IPS DF 6.9 (cell line): Measurements from ENCODE around the gene PRSS21.

Experiments used
- DNase-seq: peaks from one replicate; pipeline ENCODE4 v3.0.0-alpha.2; 2013; ENCODE audit warnings: low read depth, low spot score
- H3K27ac ChIP-seq: one replicate; pipeline ENCODE4 v1.5.1; 2013; ENCODE audit warnings: low read length, control low read depth
- H3K27me3 ChIP-seq: 2 replicates; pipeline ENCODE4 v1.6.1; 2013; ENCODE audit warnings: mild to moderate bottlenecking, low read length; ENCODE audit not compliant: control insufficient read depth, insufficient read depth
- H3K36me3 ChIP-seq: 2 replicates; pipeline ENCODE4 v1.6.1; 2013; ENCODE audit warnings: low read length; ENCODE audit not compliant: control insufficient read depth, insufficient read depth
- H3K4me1 ChIP-seq: 2 replicates; pipeline ENCODE4 v1.6.1; 2013; ENCODE audit warnings: low read length; ENCODE audit not compliant: control insufficient read depth, insufficient read depth
- H3K4me3 ChIP-seq: 2 replicates; pipeline ENCODE4 v1.5.1; 2013; ENCODE audit warnings: mild to moderate bottlenecking, low read length
- H3K9me3 ChIP-seq: 2 replicates; pipeline ENCODE4 v1.6.1; 2013; ENCODE audit warnings: low read length, inconsistent platforms; ENCODE audit not compliant: control insufficient read depth, insufficient read depth
- WGBS: extraction: QIAGEN DNeasy Blood & Tissue Kit; methylation state at CpG from one replicate; pipeline ENCODE4 v1.1.7; 2013; ENCODE audit warnings: mixed read lengths, missing lambda C conversion rate; ENCODE audit not compliant: insufficient read length, insufficient coverage; 5-methylcytosine and 5-hydroxymethylcytosine counted together

PRSS21 gene

DNA sequence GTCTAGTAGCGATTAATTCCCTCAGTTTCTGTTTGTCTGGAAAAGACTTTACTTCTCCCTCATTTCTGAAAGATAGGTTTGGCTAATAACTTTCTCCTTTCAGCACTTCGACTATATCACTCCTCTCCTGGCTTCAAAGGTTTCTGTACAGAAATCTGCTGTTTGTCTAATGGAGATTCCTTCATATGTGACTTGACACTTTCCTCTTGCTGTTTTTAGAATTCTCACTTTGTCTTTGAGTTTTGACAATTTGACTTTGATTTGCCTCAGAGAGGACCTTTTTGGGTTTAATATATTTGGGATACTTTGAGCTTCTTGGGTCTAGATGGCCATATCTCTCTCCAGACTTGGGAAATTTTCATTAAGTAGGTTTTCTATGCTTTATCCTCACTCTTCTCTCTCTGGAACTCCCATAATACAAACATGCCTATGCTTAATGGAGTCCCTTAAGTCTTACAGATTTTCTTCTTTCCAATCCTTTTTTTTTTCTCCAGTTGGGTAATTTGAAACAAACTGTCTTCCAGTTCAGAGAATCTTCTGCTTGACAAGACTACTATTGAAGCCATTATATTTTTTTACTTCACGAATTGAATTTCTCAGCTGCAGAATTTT is 7.8 kb upstream of the PRSS21 start:
- Histone ChIP-seq H3K4me1 (0 out of 2 replicates have a peak, but pooled peaks cover 2% of the 10 kb centered on the region), H3K36me3 (no peaks in the 10 kb centered on the region), H3K27ac (no peak overlapping the region), H3K9me3 (no peaks in the 10 kb centered on the region), H3K27me3 (no peaks in the 10 kb centered on the region), H3K4me3 (no peak overlapping the region)
- no peak for DNase-seq
- WGBS = no CpG with 5 or more reads among the region's 3 CpGs

GRCh38 chr16:2810651-2811050 is 6.4 kb upstream of the PRSS21 start:
- Histone ChIP-seq H3K36me3 (no peaks in the 10 kb centered on the region), H3K4me1 (0 out of 2 replicates have a peak, but pooled peaks cover 2% of the 10 kb centered on the region), H3K27ac (no peak overlapping the region), H3K27me3 (no peaks in the 10 kb centered on the region), H3K9me3 (no peaks in the 10 kb centered on the region), H3K4me3 (no peak overlapping the region)
- DNase-seq = no peak
- WGBS = no CpG with 5 or more reads among the region's 6 CpGs

DNA sequence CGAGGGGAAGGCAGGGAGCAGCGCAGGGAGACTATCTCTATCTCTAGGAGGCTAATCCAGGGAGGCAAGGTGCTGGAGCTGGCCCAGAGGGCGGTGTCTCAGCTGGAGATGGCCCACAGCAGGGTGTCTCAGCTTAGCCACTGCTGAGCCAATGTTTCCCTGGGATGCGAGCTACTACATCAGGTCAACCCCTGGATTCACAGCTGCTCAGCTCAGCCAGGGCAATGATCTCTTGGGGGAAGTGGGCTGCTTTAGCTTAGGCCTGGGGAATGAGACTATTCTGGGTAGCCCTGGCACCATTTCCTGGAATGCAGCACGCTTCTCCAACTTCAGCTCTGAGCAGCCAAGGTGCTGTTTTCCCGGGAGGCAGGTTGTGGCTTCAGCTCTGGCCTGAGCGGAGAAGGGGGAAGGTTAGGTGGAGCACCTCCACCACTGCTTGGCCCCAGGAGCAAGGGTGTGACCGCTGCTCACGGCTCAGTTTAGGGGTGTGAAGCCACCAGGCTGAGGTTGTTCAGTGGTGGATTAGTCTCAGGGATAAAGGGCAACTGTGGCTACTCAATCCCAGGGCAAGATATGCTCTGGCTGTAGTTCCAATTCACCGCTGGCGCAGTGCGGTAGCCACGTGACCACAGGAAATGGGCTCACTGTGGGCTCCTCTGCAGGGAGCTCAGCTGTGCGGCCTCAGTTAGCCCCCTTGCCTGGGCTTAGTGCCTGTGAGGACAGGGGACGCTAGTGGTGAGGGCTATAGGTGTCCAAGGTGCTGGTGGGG is 5.2 kb upstream of the PRSS21 start:
- H3K27ac ChIP-seq = no peak overlapping the region
- H3K4me3 ChIP-seq = no peak overlapping the region
- no peaks in the 10 kb centered on the region for H3K27me3 ChIP-seq
- no peak for DNase-seq
- no CpG with 5 or more reads among the region's 15 CpGs for WGBS
- H3K9me3 ChIP-seq = no peaks in the 10 kb centered on the region
- 0 out of 2 replicates have a peak, but pooled peaks cover 2% of the 10 kb centered on the region for H3K4me1 ChIP-seq
- no peaks in the 10 kb centered on the region for H3K36me3 ChIP-seq

GRCh38 chr16:2813771-2814221 is 3.2 kb upstream of the PRSS21 start:
- DNase-seq = no peak
- no peaks in the 10 kb centered on the region for H3K27me3 ChIP-seq
- no peaks in the 10 kb centered on the region for H3K36me3 ChIP-seq
- H3K27ac ChIP-seq = no peak overlapping the region
- no CpG with 5 or more reads among the region's 7 CpGs for WGBS
- H3K4me1 ChIP-seq = 0 out of 2 replicates have a peak, but pooled peaks cover 2% of the 10 kb centered on the region
- H3K4me3 ChIP-seq = no peak overlapping the region
- H3K9me3 ChIP-seq = no peaks in the 10 kb centered on the region

- Histone ChIP-seq H3K4me1 (0 out of 2 replicates have a peak, but pooled peaks cover 2% of the 10 kb centered on the region), H3K36me3 (no peaks in the 10 kb centered on the region), H3K27me3 (no peaks in the 10 kb centered on the region), H3K27ac (no peak overlapping the region), H3K9me3 (no peaks in the 10 kb centered on the region), H3K4me3 (no peak overlapping the region)
- no CpG with 5 or more reads among the region's 20 CpGs for WGBS
- no peak for DNase-seq
These were observed 2.3 kb upstream of the PRSS21 start for GRCh38 chr16:2814551-2815298.

DNA sequence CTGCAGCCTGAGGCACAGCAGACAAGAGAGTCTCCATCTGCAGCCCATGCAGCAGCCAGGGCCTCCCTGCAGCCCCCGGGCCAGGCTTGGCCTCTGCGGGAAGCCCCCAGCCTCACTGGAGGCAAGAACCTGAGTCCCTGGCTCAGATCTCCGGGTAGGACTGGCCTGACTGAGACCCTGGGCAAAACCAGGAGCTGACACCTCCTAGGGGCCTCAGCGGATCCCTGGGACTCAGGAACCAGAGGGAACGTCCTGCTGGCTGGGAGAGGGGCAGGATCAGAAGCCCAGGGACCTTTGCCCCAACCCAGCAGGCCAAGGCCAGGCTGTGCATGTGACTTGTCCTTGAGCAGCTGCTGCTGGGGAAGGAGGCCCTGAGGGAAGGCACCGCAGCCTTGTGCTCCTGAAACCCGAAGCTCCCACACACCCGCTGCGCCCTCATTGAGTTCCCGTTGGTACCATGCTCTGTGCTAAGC is 1.7 kb upstream of the PRSS21 start:
- DNase-seq = no peak
- H3K27me3 ChIP-seq = no peaks in the 10 kb centered on the region
- no peak overlapping the region for H3K27ac ChIP-seq
- H3K36me3 ChIP-seq = no peaks in the 10 kb centered on the region
- no peaks in the 10 kb centered on the region for H3K9me3 ChIP-seq
- H3K4me1 ChIP-seq = 0 out of 2 replicates have a peak, but pooled peaks cover 2% of the 10 kb centered on the region
- no CpG with 5 or more reads among the region's 10 CpGs for WGBS
- no peak overlapping the region for H3K4me3 ChIP-seq

DNA sequence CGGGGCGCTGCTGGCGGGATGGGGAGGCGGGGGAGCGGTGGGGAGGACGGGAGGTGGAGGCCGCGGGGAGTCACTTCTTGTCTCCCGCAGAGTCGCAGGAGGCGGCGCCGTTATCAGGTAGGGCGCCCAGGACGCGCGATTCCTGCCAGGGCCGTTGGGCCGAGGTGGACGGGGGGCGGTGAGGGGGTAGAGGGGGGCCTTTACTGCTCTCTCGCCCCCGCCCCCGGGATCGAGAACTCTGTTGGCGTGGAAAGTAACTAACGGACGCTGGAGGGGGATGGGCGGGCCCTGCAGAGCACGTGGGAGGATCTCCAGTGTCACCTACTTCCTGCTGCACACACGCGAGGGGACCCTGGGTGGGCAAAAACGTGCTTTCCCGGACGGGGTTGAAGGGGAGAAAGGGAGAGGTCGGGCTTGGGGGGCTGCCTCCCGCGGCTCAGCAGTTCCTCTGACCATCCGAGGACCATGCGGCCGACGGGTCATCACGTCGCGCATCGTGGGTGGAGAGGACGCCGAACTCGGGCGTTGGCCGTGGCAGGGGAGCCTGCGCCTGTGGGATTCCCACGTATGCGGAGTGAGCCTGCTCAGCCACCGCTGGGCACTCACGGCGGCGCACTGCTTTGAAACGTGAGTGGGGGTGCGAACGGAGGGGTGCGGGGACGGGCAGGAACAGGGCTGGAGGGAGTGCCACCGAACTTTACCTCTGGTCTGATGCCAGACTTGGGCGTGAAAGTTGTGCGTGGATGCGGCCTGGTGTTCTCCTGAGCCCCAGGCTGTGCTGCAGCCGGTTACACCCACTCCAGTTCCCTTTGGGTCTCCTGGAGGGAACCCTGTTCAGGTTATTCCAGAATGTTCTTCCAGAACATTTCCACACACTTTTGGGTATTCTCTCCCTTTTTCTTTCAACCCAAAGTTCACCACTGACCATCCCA is 569 bp downstream of the PRSS21 start:
- Histone ChIP-seq H3K4me3 (no peak overlapping the region; the same call in 1 of the 2 replicates), H3K27me3 (no peaks in the 10 kb centered on the region), H3K36me3 (no peaks in the 10 kb centered on the region), H3K27ac (no peak overlapping the region), H3K9me3 (no peaks in the 10 kb centered on the region), H3K4me1 (no peaks in the 10 kb centered on the region)
- WGBS = no CpG with 5 or more reads among the region's 68 CpGs
- no peak for DNase-seq

DNA sequence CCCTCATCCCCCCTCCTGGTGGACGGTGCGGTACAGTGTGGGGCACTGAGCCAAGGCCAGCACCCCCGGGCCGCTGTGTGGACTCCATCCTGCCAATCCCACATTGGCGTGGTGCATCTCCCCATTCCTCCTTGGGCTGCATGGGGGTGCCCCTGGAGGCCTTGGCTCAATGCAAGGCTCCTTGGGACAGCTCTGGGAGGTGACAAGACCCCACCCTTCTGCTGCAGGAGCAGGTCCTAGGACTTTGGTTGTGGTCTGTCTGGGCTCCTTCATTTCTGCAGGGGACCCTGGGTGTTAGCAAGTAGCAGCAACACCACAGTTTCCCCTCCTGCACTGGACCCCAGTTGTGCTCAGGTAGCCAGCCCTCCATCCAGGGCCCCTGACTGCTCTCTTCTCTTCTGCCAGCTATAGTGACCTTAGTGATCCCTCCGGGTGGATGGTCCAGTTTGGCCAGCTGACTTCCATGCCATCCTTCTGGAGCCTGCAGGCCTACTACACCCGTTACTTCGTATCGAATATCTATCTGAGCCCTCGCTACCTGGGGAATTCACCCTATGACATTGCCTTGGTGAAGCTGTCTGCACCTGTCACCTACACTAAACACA is 1.3 kb downstream of the PRSS21 start:
- no peaks in the 10 kb centered on the region for H3K4me1 ChIP-seq
- WGBS = no CpG with 5 or more reads among the region's 10 CpGs
- no peak for DNase-seq
- no peaks in the 10 kb centered on the region for H3K36me3 ChIP-seq
- no peak overlapping the region for H3K4me3 ChIP-seq
- H3K9me3 ChIP-seq = no peaks in the 10 kb centered on the region
- no peaks in the 10 kb centered on the region for H3K27me3 ChIP-seq
- H3K27ac ChIP-seq = no peak overlapping the region

DNA sequence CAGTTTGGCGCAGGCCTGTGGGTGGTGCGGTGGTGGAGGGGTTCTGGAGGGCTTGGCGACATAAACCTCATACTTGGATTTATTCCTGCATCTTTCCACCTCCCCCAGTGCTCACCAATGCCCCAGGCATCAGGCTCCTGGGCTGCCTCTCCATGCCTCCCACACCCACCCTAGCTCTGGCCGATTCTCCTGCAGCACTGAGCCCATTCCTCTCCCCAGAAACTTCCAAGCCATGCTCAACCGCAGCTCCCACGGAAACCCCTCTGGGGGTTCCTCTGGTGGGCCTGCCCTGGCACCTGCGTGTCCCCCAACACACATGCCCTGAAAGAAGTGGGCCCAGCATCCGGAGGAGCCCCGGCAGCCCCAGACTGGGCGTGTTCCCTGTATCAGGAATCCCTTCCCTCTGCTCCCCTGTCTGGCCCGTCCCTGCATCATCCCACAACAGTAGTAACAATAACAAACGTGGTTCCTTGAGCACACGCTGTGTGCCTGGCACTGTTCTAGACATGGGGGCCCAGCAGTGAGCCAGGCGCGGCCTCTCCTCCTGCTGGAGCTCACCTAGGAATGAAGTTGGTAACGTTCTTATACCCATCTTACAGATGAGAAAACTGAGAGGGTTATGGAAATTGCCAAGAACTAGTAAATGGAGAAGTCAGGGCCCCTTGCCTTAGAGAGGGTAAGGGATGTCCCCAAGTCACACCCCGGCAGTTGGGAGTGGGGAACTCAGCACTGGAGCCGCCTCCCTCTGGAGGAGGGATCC is 2.3 kb downstream of the PRSS21 start:
- no peak for DNase-seq
- no peaks in the 10 kb centered on the region for H3K9me3 ChIP-seq
- no peaks in the 10 kb centered on the region for H3K36me3 ChIP-seq
- H3K4me3 ChIP-seq = no peak overlapping the region
- no peaks in the 10 kb centered on the region for H3K4me1 ChIP-seq
- no peaks in the 10 kb centered on the region for H3K27me3 ChIP-seq
- H3K27ac ChIP-seq = no peak overlapping the region
- WGBS = no CpG with 5 or more reads among the region's 18 CpGs
